Measurements from ENCODE around the gene ARHGAP23. TPM values are rescaled to one million over a fixed set of nuclear protein-coding genes. Genes with fewer than 3 reads are reported as not detected.
A peak's percentile ranks its signal among the peaks of the same experiment; 100 is the strongest.

The ARHGAP23 gene
- total RNA-seq, 2 donors from 2014 or later = 87.1 to 89.2 TPM

DNA sequence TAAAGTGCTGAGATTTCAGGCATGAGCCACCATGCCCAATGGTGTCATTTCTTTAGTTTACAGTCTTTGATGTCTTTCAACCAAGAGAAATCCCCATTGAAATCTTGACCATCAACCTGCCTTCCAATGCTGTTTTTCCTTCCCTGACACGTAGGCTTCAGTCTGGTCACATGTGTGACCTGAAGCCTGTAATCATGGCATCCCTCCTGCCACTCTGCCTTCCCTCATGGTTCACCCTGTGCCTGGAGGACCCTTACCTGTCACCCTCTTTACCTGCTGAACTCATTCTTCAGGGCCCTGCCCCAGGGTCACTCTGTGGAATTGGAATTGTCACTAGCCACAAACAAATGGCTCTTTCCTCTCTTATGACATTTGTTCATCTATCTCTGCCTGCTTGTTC lies 18.1 kb upstream of the ARHGAP23 start:
- no peak for ATAC-seq (ENCODE audit: insufficient number of reproducible peaks, low FRiP score, low read depth)
- Histone ChIP-seq H3K36me3 (no peaks in the 10 kb centered on the region), H3K4me1 (ENCODE audit: control insufficient read depth in 1 of 2, low read depth in 2 of 2) (no peaks in the 10 kb centered on the region), H3K27ac (no peak overlapping the region), H3K27me3 (replicated peaks; ENCODE audit: insufficient read depth) (no peaks in the 10 kb centered on the region), H3K4me3 (no peak overlapping the region), H3K9me3 (no peaks in the 10 kb centered on the region)
- no peak for DNase-seq (ENCODE audit: low spot score)
- TF ChIP-seq, protein P1, sequence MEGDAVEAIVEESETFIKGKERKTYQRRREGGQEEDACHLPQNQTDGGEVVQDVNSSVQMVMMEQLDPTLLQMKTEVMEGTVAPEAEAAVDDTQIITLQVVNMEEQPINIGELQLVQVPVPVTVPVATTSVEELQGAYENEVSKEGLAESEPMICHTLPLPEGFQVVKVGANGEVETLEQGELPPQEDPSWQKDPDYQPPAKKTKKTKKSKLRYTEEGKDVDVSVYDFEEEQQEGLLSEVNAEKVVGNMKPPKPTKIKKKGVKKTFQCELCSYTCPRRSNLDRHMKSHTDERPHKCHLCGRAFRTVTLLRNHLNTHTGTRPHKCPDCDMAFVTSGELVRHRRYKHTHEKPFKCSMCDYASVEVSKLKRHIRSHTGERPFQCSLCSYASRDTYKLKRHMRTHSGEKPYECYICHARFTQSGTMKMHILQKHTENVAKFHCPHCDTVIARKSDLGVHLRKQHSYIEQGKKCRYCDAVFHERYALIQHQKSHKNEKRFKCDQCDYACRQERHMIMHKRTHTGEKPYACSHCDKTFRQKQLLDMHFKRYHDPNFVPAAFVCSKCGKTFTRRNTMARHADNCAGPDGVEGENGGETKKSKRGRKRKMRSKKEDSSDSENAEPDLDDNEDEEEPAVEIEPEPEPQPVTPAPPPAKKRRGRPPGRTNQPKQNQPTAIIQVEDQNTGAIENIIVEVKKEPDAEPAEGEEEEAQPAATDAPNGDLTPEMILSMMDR (IDR thresholded peaks at IDR 0.05) = no peak

DNA sequence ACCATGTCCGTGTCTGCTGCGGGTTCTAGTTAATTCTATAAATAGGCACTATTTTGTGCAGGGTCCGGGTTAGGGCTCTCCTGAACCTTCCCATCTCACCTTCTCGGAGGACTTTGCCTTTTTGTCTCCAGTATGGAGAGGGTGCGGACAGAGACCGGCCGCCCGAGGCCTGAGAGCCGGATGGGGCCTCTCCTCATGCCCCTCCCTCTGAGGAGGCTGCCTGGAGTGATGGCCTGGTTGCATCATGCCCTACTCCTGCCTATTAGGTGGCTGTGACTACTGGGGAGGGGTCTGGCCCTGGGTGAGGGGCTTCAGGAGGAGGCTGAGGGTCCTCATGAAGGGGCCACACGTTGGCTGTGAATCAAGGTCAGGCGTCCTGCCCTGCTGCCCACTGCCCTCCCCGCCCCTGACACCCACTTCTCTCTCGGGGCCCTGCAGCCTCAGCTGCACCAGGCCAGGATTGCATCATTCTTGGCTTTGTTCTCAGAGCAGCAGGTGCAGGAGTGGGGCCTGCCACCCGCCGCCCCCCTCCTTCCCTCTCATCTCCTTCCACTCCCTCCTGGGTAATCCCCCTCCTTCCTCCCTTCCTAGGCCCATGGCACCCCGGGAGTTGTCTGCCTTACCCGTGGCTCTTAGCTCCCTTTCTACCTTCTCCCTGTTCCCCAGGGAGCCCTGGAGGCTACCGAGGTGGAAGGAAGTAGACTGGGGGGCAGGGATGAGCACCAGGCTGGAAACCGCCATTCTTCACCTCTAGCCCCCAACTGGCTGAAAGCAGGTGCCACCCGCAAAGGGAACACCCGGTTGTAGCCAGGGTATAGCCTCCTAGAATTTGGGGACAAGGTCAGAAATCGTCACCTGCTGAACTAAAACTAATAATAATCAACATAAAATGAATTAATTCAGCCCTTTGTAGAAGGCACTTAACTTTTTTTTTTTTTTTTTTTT lies 12.7 kb upstream of the ARHGAP23 start:
- Histone ChIP-seq H3K4me3 (no peak overlapping the region), H3K9me3 (no peaks in the 10 kb centered on the region), H3K4me1 (ENCODE audit: control insufficient read depth in 1 of 2, low read depth in 2 of 2) (peaks cover 8 to 19% of the 10 kb centered on the region in 2 donors), H3K36me3 (no peaks in the 10 kb centered on the region), H3K27me3 (replicated peaks; ENCODE audit: insufficient read depth) (no peaks in the 10 kb centered on the region), H3K27ac (no peak overlapping the region)
- no peak for DNase-seq (ENCODE audit: low spot score)
- no peak for ATAC-seq (ENCODE audit: insufficient number of reproducible peaks, low FRiP score, low read depth)
- TF ChIP-seq, protein P1 (IDR thresholded peaks at IDR 0.05) = no peak

DNA sequence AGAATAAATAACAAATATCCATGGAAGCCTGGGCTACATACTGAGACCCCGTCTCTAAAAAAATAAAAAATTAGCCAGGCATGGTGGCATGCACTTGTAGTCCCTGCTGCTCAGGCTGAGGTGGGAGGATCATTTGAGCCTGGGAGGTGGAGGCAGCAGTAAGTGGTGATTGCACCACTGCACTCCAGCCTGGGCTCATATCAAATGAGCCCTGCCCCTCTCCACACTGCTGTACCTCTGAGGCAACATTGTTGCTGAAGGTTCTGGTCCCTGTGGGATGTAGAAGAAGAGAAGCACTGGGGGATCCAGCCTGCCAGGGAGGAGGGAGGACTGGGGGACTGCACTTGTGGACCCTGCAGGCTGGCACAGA lies 11.4 kb upstream of the ARHGAP23 start:
- no peak overlapping the region for H3K4me3 ChIP-seq
- no peak for ATAC-seq (ENCODE audit: insufficient number of reproducible peaks, low FRiP score, low read depth)
- TF ChIP-seq, protein P1 (IDR thresholded peaks at IDR 0.05) = no peak
- peaks cover 18 to 32% of the 10 kb centered on the region in 2 donors for H3K4me1 ChIP-seq (ENCODE audit: control insufficient read depth in 1 of 2, low read depth in 2 of 2)
- no peaks in the 10 kb centered on the region for H3K36me3 ChIP-seq
- no peaks in the 10 kb centered on the region for H3K9me3 ChIP-seq
- H3K27me3 ChIP-seq (replicated peaks; ENCODE audit: insufficient read depth) = no peaks in the 10 kb centered on the region
- DNase-seq (ENCODE audit: low spot score) = no peak
- no peak overlapping the region for H3K27ac ChIP-seq

DNA sequence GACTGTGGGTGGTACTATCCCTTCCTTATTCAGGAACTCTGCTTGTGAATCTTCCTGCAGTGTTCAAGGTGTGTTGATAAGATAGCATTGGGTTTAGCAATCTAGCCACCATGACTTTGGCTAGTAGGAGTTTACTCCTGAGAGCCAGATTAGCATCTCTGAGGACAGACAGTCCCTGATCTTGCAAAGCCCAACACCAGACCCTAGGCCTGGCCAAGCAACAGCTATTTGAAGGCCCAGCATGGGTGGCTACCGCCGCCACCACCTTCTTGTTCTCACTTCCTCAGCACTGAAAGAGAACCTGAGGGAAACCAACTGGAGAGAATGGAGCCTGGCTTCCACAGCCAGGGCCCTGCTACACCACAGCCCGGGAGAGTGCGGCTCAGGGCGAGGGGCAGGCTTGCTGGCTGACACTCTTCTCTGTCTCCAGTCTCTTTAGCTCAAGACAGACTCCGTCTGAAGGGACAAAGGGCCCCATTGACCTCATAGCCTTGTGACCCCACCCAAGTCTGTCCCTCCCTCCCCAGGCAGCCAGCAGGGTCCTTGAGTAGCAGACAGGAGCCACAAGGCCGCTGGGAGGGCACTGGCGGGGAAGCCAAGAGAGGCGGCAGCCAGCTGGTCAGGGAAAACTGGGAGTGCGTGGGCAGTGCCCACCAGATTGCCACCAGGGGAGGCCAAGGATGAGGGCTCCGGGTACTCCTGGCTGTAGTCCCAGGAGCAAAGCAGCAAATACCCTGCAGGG lies 10.9 kb upstream of the ARHGAP23 start:
- TF ChIP-seq, protein P1 (IDR thresholded peaks at IDR 0.05) = no peak
- H3K9me3 ChIP-seq = no peaks in the 10 kb centered on the region
- ATAC-seq (ENCODE audit: insufficient number of reproducible peaks, low FRiP score, low read depth) (no peak), DNase-seq (ENCODE audit: low spot score) (no peak)
- H3K27me3 ChIP-seq (replicated peaks; ENCODE audit: insufficient read depth) = no peaks in the 10 kb centered on the region
- H3K4me3 ChIP-seq = no peak overlapping the region
- H3K27ac ChIP-seq = no peak overlapping the region
- no peaks in the 10 kb centered on the region for H3K36me3 ChIP-seq
- peaks cover 20 to 37% of the 10 kb centered on the region in 2 donors for H3K4me1 ChIP-seq (ENCODE audit: control insufficient read depth in 1 of 2, low read depth in 2 of 2)

DNA sequence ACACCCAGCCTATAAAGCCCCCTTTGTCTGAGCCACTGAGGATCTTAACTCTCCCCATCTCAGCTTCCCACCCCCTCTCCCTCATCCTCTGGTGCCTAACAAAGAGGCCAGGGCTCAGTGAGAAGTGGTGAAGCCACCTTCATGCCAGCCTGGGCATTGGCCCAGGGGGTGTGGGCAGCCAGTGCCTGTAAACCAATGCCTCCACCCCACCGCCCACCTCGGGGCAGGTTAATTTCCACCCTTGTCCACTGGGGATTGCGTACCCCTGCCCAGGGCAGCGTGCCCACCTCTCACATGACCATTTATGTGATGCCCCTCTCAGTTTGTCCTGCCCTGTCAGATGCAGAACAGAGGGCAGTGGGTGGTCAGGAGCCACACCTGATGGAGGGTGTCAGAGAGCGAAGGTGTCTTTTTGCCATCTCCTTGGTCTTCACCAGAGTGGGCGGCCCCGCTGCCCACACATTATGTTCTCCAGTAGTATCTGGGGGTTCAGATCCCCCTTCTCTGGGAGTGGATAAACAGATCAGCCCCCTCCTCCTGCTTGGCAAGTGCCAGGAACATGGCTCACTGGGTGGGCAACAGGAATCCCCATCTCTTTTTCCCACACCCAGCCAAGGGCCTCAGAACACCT lies 10.1 kb upstream of the ARHGAP23 start:
- DNase-seq (ENCODE audit: low spot score) (no peak), ATAC-seq (ENCODE audit: insufficient number of reproducible peaks, low FRiP score, low read depth) (no peak)
- Histone ChIP-seq H3K36me3 (no peaks in the 10 kb centered on the region), H3K4me3 (peak overlapping the region; percentile 68), H3K4me1 (ENCODE audit: control insufficient read depth in 1 of 2, low read depth in 2 of 2) (peaks cover 20 to 37% of the 10 kb centered on the region in 2 donors), H3K9me3 (no peaks in the 10 kb centered on the region), H3K27ac (no peak overlapping the region), H3K27me3 (replicated peaks; ENCODE audit: insufficient read depth) (no peaks in the 10 kb centered on the region)
- TF ChIP-seq, protein P1 (IDR thresholded peaks at IDR 0.05) = no peak
